ENCODE results near the gene SLC36A2.
"Not testable (repeated sequence)": the region's sequence is repeated elsewhere in the genome, so short reads cannot be mapped to it uniquely, and the experiment has no call there.

Gene SLC36A2

DNA sequence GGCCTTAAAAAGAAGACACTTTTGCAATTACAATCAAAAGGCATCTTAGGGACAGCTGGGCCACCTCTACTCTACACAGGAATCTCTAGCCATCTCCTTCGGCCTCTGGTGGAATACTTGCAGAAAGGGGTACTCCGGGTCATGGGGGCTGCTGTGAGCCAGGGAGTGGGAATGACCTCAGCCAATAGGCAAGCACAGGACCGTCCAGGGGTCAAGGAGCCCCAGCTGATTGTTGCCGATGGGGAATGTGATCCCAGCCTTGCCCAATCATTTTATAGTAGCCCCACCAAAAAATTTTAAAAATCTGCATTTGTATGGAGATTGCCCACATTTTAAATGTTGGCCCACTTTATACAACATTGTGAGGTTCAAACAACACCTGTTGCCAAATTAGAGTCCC, 26.9 kb downstream of the SLC36A2 start:
- DNase-seq, result no peak

DNA sequence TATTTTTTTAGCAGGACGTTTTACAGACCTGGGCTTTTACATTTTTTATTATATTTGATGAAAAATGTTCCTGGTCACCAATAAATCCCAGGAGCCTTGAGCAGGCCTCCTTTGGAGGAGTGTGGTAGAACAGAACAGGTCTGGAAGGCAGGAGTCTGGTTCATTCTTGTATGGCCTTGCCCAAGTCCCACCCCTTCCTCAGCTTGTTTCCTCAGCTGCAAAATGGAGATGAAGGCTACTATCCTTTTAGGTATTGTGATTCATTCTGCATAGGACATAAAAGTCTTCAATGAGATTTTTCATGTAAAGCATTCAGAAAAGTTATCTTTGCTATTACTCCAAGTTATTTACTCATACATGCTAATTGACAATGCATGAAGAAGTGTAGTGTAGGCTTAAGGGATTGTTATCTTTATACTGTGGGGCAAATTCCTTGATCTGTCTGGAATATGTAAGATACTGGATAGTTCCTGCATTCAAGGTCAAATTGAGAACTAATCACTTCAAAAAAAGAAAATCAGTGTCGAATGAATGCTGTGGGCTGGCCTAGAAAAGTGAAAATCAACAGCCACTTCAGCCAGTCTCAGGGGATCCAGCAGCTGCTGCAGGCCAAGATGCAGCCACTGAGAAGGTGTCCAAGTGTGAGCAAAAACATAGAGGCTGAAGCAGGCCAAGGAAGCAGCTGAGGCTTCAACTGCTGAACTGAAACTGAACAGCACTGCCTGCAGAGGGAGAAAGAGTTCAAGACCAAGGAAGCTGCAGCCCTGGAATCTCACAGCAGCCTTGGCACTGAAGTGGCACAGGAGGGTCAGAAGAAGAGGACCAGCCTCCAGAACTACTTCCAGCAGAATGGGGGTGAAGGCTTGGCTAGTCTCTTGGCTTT, 28.3 kb downstream of the SLC36A2 start:
- DNase-seq, result no peak

DNA sequence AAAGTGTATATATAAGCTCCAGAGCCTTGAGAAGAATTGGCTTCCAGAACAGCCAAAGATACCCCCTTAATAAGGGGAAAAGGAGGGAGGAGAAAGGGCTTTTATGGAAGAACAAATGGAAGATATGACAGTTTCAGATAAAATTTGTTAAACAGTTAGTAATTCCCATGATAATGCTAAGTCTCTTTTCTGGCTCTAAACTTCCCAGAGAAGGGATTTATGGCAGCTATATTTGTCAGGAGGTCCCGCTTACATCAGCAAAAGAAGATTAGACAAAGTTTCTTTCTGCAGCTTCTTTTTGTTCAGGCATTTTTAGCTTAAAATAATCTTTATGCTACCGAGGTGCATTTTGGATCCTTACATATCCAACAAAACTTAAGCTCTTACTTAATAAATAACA, 29.5 kb downstream of the SLC36A2 start:
- no peak for DNase-seq

DNA sequence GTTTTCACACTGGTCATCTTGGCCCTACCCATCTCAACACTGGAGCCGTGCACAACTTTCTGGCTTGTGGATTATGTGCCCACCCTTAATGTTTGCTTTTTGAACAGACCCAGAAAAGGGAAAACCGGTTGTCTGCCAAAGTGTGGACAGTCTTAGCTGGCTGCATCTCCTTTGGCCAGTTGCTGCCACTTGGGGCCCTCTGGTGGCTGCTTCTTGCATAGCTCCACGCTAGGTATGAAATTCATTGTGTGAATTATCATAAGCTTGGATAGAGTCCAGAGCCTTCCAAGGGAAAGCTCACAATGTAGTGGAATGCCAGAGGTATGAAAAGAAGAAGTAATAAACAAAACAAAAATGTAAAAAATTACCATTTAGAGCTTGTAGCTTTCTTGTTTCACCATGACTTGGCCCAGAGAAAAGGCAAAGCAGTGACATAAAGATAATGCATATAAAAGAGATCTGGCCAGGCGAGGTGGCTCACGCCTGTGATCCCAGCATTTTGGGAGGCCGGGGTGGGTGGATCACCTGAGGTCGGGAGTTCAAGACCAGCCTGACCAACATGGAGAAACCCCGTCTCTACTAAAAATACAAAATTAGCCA, 31.3 kb downstream of the SLC36A2 start:
- no peak for DNase-seq

DNA sequence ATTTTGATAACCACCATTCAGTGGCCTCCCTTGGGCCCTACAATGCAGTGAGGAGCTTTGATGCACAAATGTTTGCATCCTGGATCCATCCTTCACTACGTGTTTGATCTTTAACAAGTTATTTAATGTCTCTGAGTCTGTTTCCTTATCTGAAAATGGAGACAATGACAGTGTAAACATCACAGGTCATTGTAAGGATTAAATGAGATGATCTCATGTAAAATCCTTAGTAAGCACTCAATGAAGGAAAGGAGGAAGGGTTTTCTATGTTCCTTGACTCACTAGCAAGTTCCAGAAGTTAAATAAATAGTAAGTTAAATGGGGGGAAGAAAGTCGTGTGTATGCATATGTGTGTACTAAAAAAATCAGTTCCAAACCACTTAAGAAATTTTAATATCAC, 34.0 kb downstream of the SLC36A2 start:
- no peak for DNase-seq

DNA sequence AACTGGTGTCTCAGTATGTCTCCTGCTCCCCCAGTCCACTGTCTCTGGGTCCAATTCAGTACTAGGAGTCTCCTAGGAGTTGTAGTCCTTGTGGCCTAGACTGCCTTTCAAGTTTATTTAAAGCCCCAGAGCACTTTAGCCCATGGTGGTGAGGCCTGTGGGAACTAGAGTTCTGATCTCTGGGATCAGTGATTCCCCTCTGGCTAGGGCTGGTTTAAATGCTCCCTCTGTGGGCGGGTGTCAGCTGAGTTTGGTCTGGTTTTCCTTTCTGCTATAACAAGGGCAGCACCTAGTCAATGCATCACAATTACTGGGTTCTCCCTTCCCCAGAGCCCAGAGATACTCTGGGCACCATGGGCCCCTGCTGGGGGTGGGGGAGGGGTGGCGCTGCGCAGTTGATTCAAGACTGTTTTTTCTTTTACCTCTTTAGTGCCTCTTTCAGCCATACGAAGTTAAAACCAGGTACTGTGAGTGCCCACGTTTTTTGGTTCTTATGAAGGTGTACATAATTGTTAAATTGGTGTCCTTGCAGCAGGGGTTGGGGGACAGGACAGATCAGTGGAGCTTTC, 34.5 kb downstream of the SLC36A2 start:
- DNase-seq, result no peak

DNA sequence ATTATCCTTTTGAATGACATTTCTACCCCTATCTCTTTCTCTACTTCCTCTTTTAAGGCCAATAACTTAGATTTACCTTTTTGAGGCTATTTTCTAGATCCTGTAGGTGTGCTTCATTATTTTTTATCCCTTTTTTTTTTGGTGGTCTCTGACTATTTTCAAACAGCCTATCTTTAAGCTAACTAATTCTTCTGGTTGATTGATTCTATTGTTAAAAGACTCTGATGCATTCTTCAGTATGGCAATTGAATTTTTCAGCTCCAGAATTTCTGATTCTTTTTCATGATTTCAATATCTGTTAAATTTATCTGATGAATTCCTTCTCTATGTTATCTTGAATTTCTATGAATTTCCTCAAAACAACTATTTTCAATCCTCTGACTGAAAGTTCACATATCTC, 36.4 kb downstream of the SLC36A2 start:
- DNase-seq, result no peak

DNA sequence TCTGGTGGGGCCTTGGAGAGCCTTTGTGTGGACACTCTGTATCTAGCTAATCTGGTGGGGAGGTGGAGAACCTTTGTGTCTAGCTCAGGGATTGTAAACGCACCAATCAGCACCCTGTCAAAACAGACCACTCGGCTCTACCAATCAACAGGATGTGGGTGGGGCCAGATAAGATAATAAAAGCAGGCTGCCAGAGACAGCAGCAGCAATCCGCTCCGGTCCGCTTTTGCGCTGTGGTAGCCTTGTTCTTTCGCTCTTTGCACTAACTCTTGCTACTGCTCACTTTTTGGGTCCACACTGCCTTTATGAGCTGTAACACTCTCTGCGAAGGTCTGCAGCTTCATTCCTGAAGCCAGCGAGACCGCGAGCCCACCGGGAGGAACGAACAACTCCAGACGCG, 37.5 kb downstream of the SLC36A2 start:
- not testable (repeated sequence) for DNase-seq

DNA sequence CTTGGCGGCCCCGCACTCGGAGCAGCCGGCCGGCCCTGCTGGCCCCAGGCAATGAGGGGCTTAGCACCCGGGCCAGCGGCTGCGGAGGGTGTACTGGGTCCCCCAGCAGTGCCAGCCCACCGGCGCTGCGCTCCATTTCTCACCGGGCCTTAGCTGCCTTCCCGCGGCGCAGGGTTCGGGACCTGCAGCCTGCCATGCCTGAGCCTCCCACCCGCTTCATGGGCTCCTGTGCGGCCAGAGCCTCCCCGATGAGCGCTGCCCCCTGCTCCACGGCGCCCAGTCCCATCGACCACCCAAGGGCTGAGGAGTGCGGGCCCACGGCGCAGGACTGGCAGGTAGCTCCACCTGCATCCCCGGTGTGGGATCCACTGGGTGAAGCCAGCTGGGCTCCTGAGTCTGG, 38.1 kb downstream of the SLC36A2 start:
- DNase-seq, result not testable (repeated sequence)

DNA sequence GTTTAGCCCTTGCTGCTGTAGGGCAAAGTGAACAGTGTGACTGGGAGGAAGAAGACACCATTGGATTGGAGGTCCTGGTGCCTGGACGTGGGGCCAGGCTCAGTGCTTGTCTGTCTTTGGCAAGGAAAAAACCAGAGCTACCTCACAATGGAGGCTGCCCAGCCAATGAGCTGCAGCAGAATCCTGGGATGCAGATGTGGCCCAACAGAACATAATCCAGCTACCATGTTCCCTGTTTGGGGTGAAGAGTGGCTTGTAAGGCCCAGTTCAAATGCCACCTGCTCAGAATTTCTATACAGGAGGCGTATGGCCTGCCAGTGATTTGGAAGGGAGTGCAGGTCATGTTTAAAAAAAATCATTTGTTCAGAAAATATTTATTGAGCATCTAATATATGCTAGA, 43.7 kb downstream of the SLC36A2 start, which contains the start of gene SLC36A3:
SLC36A3 (minus strand) TSS at position 101 of the 400 bp plus-strand sequence. CDS start 412 bp downstream, outside the sequence.
- no peak for DNase-seq

DNA sequence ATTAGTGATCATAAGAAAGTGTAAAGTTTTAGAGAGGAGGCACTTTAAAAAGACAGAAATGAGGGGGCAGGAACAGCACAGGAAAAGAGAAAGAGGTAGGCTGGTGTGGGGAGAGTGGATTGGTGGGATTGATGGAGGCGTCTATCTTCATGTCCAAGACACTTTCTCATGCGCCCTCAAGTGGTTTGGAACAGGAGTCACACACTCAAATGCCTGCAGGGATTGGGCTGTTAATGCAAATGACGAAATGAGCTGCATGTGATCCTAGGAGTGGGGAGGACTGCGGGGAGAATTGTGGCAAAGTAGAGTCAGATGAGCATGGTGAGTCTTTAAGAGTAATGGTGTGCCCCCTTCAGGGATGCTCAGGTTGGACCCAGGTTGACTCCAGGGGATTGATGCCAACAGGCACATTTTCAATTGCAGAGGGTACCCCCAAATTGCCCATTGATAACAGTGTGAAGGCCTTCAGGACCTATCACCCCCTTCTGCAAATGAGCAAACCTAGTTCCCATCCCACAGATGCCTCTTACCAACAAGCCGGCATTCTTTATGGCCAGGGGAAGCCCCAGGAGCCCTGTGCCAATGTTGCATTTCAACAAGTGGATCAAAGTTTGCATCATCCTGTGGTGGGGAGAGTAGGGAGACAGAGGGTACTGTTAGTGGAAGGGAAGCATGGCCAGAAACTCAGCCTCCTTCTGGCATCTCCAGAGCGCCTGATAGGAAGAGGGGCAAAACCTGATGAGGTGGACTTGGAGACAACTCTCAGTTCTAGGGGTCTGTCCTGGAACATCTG, 49.1 kb downstream of the SLC36A2 start:
- DNase-seq, result no peak

DNA sequence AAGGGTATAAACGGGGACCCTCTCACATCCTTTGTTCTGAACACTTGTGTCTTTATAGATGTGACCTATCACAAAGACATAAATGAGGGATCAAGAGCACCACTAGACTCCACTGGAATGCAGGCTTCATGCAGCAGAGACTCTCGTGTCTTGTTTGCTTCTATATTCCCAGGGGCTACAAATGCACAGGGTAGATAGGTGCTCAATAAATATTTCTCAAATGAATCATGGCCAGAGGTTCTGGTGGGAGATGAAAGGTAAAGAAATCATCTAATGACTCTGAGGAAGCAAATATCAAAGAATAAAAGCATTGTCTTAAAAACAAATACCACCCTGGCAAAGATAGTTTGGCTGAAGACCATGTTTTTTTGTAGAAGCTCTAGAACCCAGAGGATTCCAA, 50.4 kb downstream of the SLC36A2 start:
- DNase-seq, result no peak

DNA sequence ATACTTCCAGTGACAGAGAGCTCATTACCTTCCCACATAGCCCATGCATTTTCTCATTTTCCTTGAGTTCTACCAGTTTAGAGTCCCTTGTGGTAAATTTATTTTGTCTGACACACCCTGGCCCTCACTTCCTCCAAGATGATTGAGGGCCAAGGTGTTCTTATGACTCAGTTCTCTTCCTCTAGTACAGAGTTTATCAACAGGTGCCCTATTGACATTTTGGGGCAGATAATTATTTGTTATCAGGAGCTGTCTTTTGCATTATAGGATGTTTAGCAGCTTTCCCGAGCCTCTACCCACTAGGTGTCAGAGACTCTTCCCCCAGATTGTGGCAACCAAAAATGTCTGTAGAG, 50.9 kb downstream of the SLC36A2 start:
- DNase-seq, result no peak

DNA sequence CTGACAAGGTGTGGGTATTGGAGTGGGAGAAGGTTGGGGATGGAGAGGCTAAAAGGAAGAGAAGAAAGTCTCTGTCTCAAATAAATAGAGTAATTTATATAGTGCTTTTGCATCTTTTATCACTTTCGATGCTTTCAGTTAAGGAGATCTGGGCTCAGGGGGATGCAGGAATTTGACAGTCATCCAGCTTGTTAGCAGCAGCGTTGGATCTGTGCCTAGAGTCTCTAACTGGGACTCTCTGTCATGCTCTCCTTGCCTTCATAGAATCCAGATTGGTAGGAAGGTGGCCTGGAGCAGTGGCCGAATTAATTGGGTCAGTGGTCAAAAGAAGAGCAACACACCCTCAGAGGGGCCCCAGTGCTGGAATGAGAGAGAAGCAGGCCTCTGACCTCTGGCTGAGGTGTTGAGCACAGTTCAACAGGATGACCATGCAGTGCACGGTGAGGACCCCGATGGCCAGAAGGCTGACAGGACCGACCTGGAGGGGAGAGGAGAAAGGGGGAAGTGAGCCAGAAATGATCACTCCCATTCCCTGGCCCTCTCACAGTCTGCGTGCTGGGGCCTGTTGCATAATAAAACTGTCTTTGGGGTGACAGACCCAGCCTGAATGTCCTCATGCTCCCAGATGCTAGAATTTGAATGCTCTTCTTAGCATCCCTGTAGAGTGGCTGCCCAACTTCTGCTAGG, 51.4 kb downstream of the SLC36A2 start:
- no peak for DNase-seq

DNA sequence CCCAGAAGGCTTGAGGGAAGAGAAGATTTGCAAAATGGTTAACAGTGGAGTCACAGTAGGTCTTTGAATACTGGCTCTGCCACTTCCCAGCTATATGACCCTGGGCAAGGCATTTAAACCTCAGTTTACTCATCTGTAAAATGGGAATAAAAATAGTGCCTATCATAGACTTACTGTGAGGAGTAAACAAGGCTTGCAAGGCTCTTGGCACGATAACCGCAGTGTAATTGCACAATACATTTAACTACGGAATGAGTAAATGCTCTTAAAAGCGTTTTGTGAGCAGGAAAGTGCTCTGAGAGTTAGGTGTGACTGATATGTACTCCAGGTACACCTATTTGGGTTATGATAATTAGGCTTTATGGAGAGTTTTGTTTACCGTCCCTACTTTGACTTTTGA, 52.2 kb downstream of the SLC36A2 start:
- DNase-seq, result no peak

DNA sequence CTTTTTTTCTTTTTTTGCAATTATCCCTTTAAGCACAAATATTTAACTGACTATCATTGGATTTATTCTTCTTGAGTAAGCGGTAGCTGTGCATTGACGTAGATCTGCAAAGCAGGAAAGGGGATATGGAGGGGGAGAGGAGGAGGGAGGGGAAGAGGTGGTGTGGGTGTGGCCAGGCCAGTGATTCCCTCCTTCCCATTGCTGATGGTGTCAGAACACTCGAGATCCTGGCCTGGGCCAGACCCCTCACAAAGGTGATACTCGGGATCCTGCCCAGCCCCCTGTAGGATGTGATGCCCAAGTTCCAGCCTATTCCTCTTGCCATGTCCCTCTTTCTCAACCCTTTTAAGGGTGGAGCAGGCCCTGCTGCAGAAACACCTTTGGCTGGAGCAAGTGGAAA, 53.7 kb downstream of the SLC36A2 start:
- no peak for DNase-seq

DNA sequence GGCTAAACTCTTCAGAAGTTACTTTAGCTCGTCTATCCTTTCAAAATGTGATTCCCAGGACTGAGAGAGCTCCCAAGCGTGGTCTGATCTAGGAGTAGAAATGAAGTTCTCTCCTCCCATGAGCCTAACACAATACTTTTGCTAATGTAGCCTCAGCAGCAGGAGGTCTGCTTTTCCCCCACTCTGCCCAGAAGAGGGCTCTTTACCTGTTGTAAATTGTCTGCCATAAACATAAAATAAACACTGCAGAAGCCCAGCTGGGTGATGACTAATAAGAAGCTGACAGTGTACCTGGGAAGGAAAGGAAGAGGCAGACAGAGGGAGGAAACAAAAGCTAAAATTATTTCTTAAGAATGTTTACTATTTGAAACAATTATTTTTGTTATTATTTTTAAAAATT, 59.2 kb downstream of the SLC36A2 start:
- DNase-seq, result peak; percentile 43

DNA sequence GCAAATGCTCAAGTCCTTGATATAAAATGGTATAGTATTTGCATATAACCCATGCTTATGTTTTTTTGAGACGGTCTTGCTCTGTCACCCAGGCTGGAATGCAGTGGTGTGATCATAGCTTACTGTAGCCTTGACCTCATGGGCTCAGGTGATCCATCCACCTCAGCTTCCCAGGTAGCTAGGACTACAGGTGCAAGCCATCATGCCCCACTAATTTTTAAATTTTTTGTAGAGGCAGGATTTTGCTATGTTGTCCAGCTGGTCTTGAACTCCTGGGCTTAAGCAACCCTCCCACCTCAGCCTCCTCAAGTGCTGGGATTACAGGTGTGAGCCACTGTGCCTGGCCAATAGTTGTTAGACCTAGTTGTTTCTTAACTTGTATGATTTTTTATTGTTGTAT, 61.1 kb downstream of the SLC36A2 start:
- no peak for DNase-seq

DNA sequence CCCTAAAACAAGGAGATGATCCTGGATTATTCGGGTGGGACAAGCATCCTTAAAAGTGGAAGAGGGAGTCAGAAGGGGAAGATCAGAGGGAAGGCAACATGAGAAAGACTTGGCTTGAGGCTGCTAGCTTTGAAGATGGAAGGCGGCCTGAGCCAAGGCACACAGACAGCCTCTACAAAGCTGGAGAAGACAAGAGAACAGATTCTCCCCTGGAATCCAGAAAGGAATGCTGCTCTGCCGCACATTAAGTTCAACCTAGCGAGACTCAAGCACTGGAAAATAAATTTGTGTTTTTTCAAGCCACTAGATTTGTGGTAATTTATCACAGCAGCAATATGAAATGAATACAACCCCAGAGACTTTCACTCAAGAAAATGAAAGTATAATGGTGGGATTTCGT, 61.7 kb downstream of the SLC36A2 start:
- no peak for DNase-seq

DNA sequence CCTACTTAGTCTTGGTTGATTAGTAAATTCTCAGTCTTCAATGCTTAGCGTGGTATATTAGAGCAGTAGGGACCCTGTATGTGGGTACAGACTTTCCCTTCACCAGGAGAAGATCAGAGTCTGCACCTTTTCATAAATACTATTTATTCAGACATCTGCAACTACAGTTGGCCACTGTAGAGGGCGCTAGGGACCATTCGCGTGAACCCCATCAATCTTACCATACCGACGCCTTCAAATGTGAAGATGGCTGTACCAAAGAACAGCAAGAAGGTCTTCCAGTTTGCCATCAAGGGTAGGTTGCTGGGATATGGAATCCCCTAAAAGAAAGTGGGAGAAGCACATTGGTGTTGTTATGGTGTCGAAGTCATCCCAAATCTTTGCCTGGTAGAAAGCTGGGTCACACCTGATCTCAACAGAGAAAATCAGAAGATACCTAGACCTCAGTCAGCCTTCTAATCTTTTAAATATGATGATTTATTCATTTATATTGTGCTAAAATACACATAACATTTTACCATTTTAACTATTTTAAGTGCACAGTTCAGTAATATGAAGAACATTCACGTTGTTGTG, 62.9 kb downstream of the SLC36A2 start:
- no peak for DNase-seq

DNA sequence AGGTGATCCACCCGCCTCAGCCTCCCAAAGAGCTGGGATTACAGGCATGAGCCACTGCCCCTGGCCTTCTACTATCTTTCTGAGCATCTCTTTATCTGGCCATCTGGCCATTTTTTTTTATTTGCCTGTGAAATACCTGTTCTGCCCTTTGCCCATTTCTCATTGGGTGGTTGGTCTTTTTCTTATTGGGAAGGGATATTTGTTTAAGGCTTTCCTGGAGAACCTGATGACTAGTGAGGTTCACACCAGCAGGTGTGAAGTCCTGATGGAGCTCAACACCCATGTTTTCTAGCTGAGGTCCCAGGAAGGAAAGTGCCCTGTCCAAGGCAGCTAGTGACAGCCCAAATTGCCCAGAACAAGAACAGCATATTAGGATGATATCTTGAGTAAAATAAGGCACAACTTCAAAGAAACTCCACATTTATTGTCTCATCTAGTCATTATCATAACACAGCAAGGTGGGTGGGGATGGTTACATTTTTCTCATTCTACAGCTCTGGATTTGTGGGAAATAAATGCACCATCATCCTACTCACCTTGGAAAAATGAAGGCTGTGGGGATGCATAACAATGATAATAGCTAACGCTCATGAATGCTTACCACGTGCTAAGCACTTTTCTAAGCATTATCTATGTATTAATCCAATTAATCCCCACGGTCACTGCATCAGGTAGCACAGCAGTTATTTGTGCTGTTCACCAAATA, 64.1 kb downstream of the SLC36A2 start:
- no peak for DNase-seq

All from NCI-H510A (cell line).